GM12878 (cell line): Measurements from ENCODE around the gene MED4. TPM values are rescaled to one million over a fixed set of nuclear protein-coding genes. Genes with fewer than 3 reads are reported as not detected.

Experiments used
- ASH2L ChIP-seq: fragments of 300-600, 200-600 bp; sonication (generic); IDR thresholded peaks from 2 replicates; pipeline ENCODE4 v1.6.1; 2017; ENCODE audit warnings: low read depth, mild to moderate bottlenecking, borderline replicate concordance
- BCL11A ChIP-seq: IDR thresholded peaks from 2 replicates; pipeline ENCODE4 v1.6.1; 2011; ENCODE audit warnings: low read depth, low read length
- BHLHE40 ChIP-seq, 2 experiments: fragments of 450-650 bp in 1 of 2; IDR thresholded peaks; 2 replicates each; pipeline ENCODE4 v1.6.1; 2011 to 2017; ENCODE audit warnings: low read depth in 2 of 2, borderline replicate concordance in 1 of 2, improper control_type of control experiment in 1 of 2, low read length in 1 of 2, mild to moderate bottlenecking in 1 of 2
- BRCA1 ChIP-seq: IDR thresholded peaks from 2 replicates; pipeline ENCODE4 v1.6.1; 2011; ENCODE audit warnings: low read depth, low read length, improper control_type of control experiment
- CBFB ChIP-seq: IDR thresholded peaks from 2 replicates; pipeline ENCODE4 v1.6.1; 2016; ENCODE audit warnings: antibody characterized with exemption, low read depth
- CEBPB ChIP-seq, 2 experiments: fragments of 150-350 bp in 1 of 2; IDR thresholded peaks; 2 replicates each; pipeline ENCODE4 v1.6.1; 2012 to 2014; ENCODE audit warnings: low read depth in 2 of 2, low read length in 2 of 2, borderline replicate concordance in 1 of 2, inconsistent platforms in 1 of 2
- CEBPZ ChIP-seq: fragments of 150-350 bp; IDR thresholded peaks from 2 replicates; pipeline ENCODE4 v1.6.1; 2016; ENCODE audit warnings: low read depth, low read length
- CREM ChIP-seq: IDR thresholded peaks from 2 replicates; pipeline ENCODE4 v1.6.1; 2014; ENCODE audit warnings: antibody characterized with exemption, low read depth
- E4F1 ChIP-seq: fragments of 450-650 bp; IDR thresholded peaks from 2 replicates; pipeline ENCODE4 v1.6.1; 2018; ENCODE audit warnings: borderline replicate concordance, mild to moderate bottlenecking; ENCODE audit not compliant: partially characterized antibody
- IKZF1 ChIP-seq: fragments of 450-650 bp; conservative IDR thresholded peaks from 2 replicates; pipeline ENCODE4 v1.6.1; 2017; ENCODE audit warnings: antibody characterized with exemption, mild to moderate bottlenecking
- JUNB ChIP-seq: IDR thresholded peaks from 2 replicates; pipeline ENCODE4 v1.6.1; 2016; ENCODE audit warnings: antibody characterized with exemption, mild to moderate bottlenecking
- MYB ChIP-seq: fragments of 150-350 bp; IDR thresholded peaks from 2 replicates; pipeline ENCODE4 v1.6.1; 2014; ENCODE audit warnings: mild to moderate bottlenecking, low read depth, low read length, borderline replicate concordance
- NBN ChIP-seq: fragments of 450-650 bp; IDR thresholded peaks from 2 replicates; pipeline ENCODE4 v1.6.1; 2016
- NFYA ChIP-seq: IDR thresholded peaks from 2 replicates; pipeline ENCODE4 v1.6.1; 2011; ENCODE audit warnings: low read depth, mild to moderate bottlenecking, low read length, improper control_type of control experiment, borderline replicate concordance
- NR2F1 ChIP-seq: fragments of 450-650 bp; conservative IDR thresholded peaks from 2 replicates; pipeline ENCODE4 v1.6.1; 2017; ENCODE audit warnings: mild to moderate bottlenecking
- SMAD1 ChIP-seq: fragments of 450-650 bp; IDR thresholded peaks from 2 replicates; pipeline ENCODE4 v1.6.1; 2018; ENCODE audit warnings: mild to moderate bottlenecking, low read depth; ENCODE audit not compliant: partially characterized antibody
- SMC3 ChIP-seq: IDR thresholded peaks from 2 replicates; pipeline ENCODE4 v1.6.1; 2011; ENCODE audit warnings: low read length, improper control_type of control experiment, borderline replicate concordance
- SP1 ChIP-seq: IDR thresholded peaks from one replicate; pipeline ENCODE4 v1.6.1; 2011; ENCODE audit warnings: low read depth, low read length
- SUZ12 ChIP-seq: fragments of 200-600 bp; sonication (generic); IDR thresholded peaks from one replicate; pipeline ENCODE4 v1.6.1; 2018; ENCODE audit warnings: antibody characterized with exemption, mild to moderate bottlenecking; ENCODE audit not compliant: unreplicated experiment
- TAF1 ChIP-seq: IDR thresholded peaks from 2 replicates; pipeline ENCODE4 v1.6.1; 2011; ENCODE audit warnings: mild to moderate bottlenecking, low read depth, low read length, borderline replicate concordance
- ZNF274 ChIP-seq: IDR thresholded peaks from one replicate; pipeline ENCODE4 v1.8.0; 2011; ENCODE audit not compliant: insufficient read length, insufficient read depth
- ZNF384 ChIP-seq: IDR thresholded peaks from 2 replicates; pipeline ENCODE4 v1.6.1; 2012; ENCODE audit warnings: low read depth, mild to moderate bottlenecking, low read length, improper control_type of control experiment, borderline replicate concordance
- ZZZ3 ChIP-seq: IDR thresholded peaks from 2 replicates; pipeline ENCODE4 v1.6.1; 2011; ENCODE audit warnings: low read depth; ENCODE audit not compliant: control insufficient read depth, insufficient read length
- polyA plus RNA-seq, 11 experiments: library from polyadenylated mRNA; depleted of rRNA in 4 of 11; unstranded in 6 of 11; stranded (reverse) in 5 of 11; fragments of >200 nt; fragmentation: Nextera tagmentation in 4 of 11; fragmentation: Illumina TruSeq in 1 of 11; extraction: Ambion mirVana in 4 of 11; extraction: Trizol in 1 of 11; gene quantifications; 1 replicate in 1 of 11; 2 replicates in 10 of 11; pipeline versions ENCODE4 v1.2.1 to v1.2.3, GENCODE V29; 2011 to 2016; ENCODE audit warnings: inconsistent platforms in 2 of 11, missing spikeins in 2 of 11, low read depth in 1 of 11
- total RNA-seq, 4 experiments: library from RNA; depleted of rRNA in 3 of 4; stranded (reverse); fragments of >200 nt in 3 of 4; fragmentation: Illumina TruSeq in 1 of 4; extraction: Trizol in 1 of 4; gene quantifications; 2 replicates each; pipeline versions ENCODE4 v1.2.1 to v1.2.3, GENCODE V29; 2013 to 2021

The MED4 gene
- total and polyA plus RNA-seq, 10 of the 15 experiments (the other 5 are each of a cell fraction or from before 2014, with no cell fraction given), result 31.5 to 117 (median 87.4) TPM

GRCh38 chr13:48094781-48095502 lies at the start of gene MED4 (continued):
- TF ChIP-seq CBFB, result peak; percentile 53; the same call in 1 of the 2 replicates
- 0 out of 2 replicates have a peak, but pooled peaks have one; percentile 28 for TF ChIP-seq CEBPZ
- 0 out of 2 replicates have a peak, but pooled peaks have one; percentile 10 for TF ChIP-seq BRCA1
- no peak for TF ChIP-seq ZZZ3
- peak; percentile 35 for TF ChIP-seq E4F1
- no peak for TF ChIP-seq ASH2L
- TF ChIP-seq SMAD1, result no peak
- TF ChIP-seq SUZ12, result no peak
- TF ChIP-seq BHLHE40 (IDR thresholded peaks at IDR 0.05; ENCODE audit: borderline replicate concordance in 1 of 2, low read depth in 2 of 2, low read length in 1 of 2), result peak; percentile 74 to 78
- peak; percentile 90 for TF ChIP-seq NBN
- TF ChIP-seq MYB, result no peak
- no peak for TF ChIP-seq ZNF384
- peak; percentile 70 for TF ChIP-seq SP1
- TF ChIP-seq BCL11A, result no peak
- no peak for TF ChIP-seq CEBPB (IDR thresholded peaks at IDR 0.05; ENCODE audit: borderline replicate concordance in 1 of 2, low read depth in 2 of 2, low read length in 2 of 2)
- TF ChIP-seq NR2F1, result no peak
- peak; percentile 54; the same call in 1 of the 2 replicates for TF ChIP-seq SMC3
- TF ChIP-seq ZNF274, result no peak
- peak; percentile 79 for TF ChIP-seq IKZF1
- peak; percentile 99 for TF ChIP-seq TAF1
- TF ChIP-seq JUNB, result no peak
- TF ChIP-seq CREM, result peak; percentile 78; the same call in 1 of the 2 replicates
- no peak for TF ChIP-seq NFYA
